MM.1S (cell line): ENCODE results near the gene RASA4B.

ENCODE experiments used
- DNase-seq: peaks from one replicate; pipeline ENCODE4 v3.0.0-alpha.2; 2015
- H2AFZ ChIP-seq: fragments of 300-600 bp; sonication (generic); 2 replicates; pipeline ENCODE4 v1.6.0; 2016; ENCODE audit warnings: antibody characterized with exemption, low read length
- H3F3A ChIP-seq: fragments of 300-600 bp; sonication (generic); 2 replicates; pipeline ENCODE4 v1.6.1; 2016; ENCODE audit warnings: mild to moderate bottlenecking, antibody characterized with exemption, low read length, moderate library complexity, mixed read lengths; ENCODE audit not compliant: insufficient read depth
- H3K27ac ChIP-seq: fragments of 300-600 bp; sonication (generic); 2 replicates; pipeline ENCODE4 v1.5.1; 2016; ENCODE audit warnings: mild to moderate bottlenecking, low read length
- H3K27me3 ChIP-seq: fragments of 300-600 bp; sonication (generic); replicated peaks from 2 replicates; pipeline ENCODE4 v1.6.0; 2016; ENCODE audit warnings: low read length; ENCODE audit not compliant: insufficient read depth
- H3K36me3 ChIP-seq: fragments of 300-600 bp; sonication (generic); replicated peaks from 2 replicates; pipeline ENCODE4 v1.6.1; 2016; ENCODE audit warnings: mild to moderate bottlenecking, low read length, mixed read lengths; ENCODE audit not compliant: insufficient read depth
- H3K4me1 ChIP-seq: fragments of 300-600 bp; sonication (generic); 2 replicates; pipeline ENCODE4 v1.6.1; 2016; ENCODE audit warnings: low read length, mixed read lengths
- H3K4me2 ChIP-seq: fragments of 300-600 bp; sonication (generic); 2 replicates; pipeline ENCODE4 v1.6.0; 2016; ENCODE audit warnings: low read depth, low read length
- H3K4me3 ChIP-seq: fragments of 300-600 bp; sonication (generic); 2 replicates; pipeline ENCODE4 v1.5.1; 2016; ENCODE audit warnings: low read length, mixed read lengths
- H3K79me2 ChIP-seq: fragments of 300-600 bp; sonication (generic); 2 replicates; pipeline ENCODE4 v1.6.1; 2016; ENCODE audit warnings: mixed run types, low read length, mixed read lengths
- H3K9ac ChIP-seq: fragments of 300-600 bp; sonication (generic); 2 replicates; pipeline ENCODE4 v1.6.1; 2016; ENCODE audit warnings: low read length, mixed read lengths
- H3K9me2 ChIP-seq: fragments of 300-600 bp; sonication (generic); replicated peaks from 2 replicates; pipeline ENCODE4 v1.6.1; 2016; ENCODE audit warnings: mild to moderate bottlenecking, low read length, mixed read lengths; ENCODE audit not compliant: insufficient read depth
- H3K9me3 ChIP-seq: fragments of 300-600 bp; sonication (generic); replicated peaks from 2 replicates; pipeline ENCODE4 v1.6.1; 2016; ENCODE audit warnings: mild to moderate bottlenecking, low read length, mixed read lengths; ENCODE audit not compliant: insufficient read depth
- H4K20me1 ChIP-seq: fragments of 300-600 bp; sonication (generic); 2 replicates; pipeline ENCODE4 v1.6.1; 2016; ENCODE audit warnings: mild to moderate bottlenecking, low read length, moderate library complexity, mixed read lengths; ENCODE audit not compliant: insufficient read depth
- EZH2 ChIP-seq: fragments of 300-600 bp; sonication (generic); optimal IDR thresholded peaks from 2 replicates; pipeline ENCODE3; 2017; ENCODE audit warnings: low read depth, mild to moderate bottlenecking, antibody characterized with exemption, low read length, mixed read lengths
- EZH2phosphoT487 ChIP-seq: fragments of 300-600 bp; sonication (generic); IDR thresholded peaks from 2 replicates; pipeline ENCODE4 v1.6.1; 2018; ENCODE audit warnings: antibody characterized with exemption, low read length
- TF ChIP-seq, protein P1 (sequence below): fragments of 300-600 bp; sonication (generic); IDR thresholded peaks from 2 replicates; pipeline ENCODE4 v1.5.1; 2016; ENCODE audit warnings: antibody characterized with exemption, low read length, mixed read lengths

Gene RASA4B

DNA sequence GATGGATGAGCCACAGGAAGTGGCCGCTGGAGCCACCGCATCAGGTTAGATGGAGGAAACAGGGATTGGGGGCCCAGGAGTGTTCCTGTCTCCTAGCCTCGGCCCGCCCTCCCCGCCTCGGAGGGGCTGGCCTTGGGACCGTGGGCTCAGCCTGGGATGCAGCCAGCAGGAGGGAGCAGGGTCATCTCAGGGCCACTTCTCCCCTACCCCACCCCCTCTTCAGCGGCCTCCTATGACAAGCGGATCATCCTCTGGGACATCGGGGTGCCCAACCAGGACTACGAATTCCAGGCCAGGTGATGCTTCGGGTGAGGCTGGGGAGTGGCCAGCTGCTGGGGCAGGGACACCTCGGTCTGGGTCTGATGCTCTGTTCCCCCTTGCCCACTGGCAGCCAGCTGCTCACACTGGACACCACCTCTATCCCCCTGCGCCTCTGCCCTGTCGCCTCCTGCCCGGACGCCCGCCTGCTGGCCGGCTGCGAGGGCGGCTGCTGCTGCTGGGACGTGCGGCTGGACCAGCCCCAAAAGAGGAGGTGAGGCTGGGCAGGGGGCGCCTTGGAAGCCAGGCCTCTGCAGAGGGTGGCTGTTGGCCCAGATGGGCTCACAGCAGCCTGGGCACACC lies 48.1 kb downstream of the RASA4B start:
- Histone ChIP-seq H3K4me2 (no peak overlapping the region), H4K20me1 (no peaks in the 10 kb centered on the region), H3K9ac (no peak overlapping the region), H3K4me1 (0 out of 2 replicates have a peak, but pooled peaks cover 5% of the 10 kb centered on the region), H3K4me3 (no peak overlapping the region), H3K36me3 (no peaks in the 10 kb centered on the region; the same call in 1 of the 2 replicates), H2AFZ (no peak overlapping the region), H3F3A (peaks cover 11% of the 10 kb centered on the region), H3K27ac (no peak overlapping the region), H3K27me3 (no peaks in the 10 kb centered on the region), H3K79me2 (peaks cover 70% of the 10 kb centered on the region), H3K9me2 (no peaks in the 10 kb centered on the region), H3K9me3 (no peaks in the 10 kb centered on the region)
- DNase-seq, result peak; percentile 4
- TF ChIP-seq EZH2phosphoT487 (no peak), EZH2 (no peak)
- TF ChIP-seq, protein P1, sequence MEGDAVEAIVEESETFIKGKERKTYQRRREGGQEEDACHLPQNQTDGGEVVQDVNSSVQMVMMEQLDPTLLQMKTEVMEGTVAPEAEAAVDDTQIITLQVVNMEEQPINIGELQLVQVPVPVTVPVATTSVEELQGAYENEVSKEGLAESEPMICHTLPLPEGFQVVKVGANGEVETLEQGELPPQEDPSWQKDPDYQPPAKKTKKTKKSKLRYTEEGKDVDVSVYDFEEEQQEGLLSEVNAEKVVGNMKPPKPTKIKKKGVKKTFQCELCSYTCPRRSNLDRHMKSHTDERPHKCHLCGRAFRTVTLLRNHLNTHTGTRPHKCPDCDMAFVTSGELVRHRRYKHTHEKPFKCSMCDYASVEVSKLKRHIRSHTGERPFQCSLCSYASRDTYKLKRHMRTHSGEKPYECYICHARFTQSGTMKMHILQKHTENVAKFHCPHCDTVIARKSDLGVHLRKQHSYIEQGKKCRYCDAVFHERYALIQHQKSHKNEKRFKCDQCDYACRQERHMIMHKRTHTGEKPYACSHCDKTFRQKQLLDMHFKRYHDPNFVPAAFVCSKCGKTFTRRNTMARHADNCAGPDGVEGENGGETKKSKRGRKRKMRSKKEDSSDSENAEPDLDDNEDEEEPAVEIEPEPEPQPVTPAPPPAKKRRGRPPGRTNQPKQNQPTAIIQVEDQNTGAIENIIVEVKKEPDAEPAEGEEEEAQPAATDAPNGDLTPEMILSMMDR, result no peak

DNA sequence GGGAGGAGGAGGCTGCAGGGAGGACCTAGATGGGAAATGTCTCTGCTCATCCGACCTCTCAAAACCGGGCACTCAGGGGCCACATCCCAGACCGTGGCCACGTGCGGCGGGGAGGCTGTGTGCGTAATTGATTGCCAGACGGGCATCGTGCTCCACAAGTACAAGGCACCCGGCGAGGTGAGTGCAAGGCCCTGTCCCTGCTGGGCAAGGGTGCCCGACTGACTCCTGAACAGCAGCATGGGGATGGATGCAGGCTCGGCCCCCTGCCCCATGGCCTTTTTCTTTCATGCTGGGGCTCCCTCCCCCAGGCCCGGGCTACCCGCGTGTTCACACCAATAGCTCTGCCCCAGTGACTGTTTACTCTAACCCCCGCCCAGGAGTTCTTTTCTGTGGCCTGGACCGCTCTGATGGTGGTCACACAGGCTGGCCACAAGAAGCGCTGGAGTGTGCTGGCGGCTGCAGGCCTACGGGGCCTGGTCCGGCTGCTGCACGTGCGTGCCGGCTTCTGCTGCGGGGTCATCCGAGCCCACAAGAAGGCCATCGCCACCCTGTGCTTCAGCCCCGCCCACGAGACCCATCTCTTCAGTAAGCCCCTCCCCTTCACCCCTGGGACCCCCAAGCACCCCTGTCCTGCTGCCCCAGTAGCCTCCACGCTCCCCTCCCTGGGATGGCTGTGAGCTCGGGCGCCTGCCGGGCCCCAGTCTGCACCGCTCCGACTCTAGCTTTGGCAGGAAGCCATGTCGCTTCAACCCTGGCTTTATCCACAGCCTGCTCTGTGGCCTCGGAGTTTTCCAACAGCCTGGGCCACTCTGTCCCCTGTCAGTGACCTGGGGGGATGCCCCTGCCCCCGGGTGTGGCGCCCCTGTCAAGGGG lies 48.9 kb downstream of the RASA4B start:
- Histone ChIP-seq H3K36me3 (no peaks in the 10 kb centered on the region; the same call in 1 of the 2 replicates), H3K9ac (no peak overlapping the region), H4K20me1 (no peaks in the 10 kb centered on the region), H3K4me3 (no peak overlapping the region), H3K27me3 (no peaks in the 10 kb centered on the region), H3K9me2 (no peaks in the 10 kb centered on the region), H2AFZ (no peak overlapping the region), H3K4me1 (peaks cover 6% of the 10 kb centered on the region; the same call in 1 of the 2 replicates), H3K4me2 (no peak overlapping the region), H3K79me2 (peaks cover 75% of the 10 kb centered on the region), H3K27ac (no peak overlapping the region), H3F3A (peaks cover 11% of the 10 kb centered on the region), H3K9me3 (no peaks in the 10 kb centered on the region)
- peak; percentile 2 for DNase-seq
- TF ChIP-seq EZH2phosphoT487, result no peak
- TF ChIP-seq, protein P1, result no peak
- no peak for TF ChIP-seq EZH2

DNA sequence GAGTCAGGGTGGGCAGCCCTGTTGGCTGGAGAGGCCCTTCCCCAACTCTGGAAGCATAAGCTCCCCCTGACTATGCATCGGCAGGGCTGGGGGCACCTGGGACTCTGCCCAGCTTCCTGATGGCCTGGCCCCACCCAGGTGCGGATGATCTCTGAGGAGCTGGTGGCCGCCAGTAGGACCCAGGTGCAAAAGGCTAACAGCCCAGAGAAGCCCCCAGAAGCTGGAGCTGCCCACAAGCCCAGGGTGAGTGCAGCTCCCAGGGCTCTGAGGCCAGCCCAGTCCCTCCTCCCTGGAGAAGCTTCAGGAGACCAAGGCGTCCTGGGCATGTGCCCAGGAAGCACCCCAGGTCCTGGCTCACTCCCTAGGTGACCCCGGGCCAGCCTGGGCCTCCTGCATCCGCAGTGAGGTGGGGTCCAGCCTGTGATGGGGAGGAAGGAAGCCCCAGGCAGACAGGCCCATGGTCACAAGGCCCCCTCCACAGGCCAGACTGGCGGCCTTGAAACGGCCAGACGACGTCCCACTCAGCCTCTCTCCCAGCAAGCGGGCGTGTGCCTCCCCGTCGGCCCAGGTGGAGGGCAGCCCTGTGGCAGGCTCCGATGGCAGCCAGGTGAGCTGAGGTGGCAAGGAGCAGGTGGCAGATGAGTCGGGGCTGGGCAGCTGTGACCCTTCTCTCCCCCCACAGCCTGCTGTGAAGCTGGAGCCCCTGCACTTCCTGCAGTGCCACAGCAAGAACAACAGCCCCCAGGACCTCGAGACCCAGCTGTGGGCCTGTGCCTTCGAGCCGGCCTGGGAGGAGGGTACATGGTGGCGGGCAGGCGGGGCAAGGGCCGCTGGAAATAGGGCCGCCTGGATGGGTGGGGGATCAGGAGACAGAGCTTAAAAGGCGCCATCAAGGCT lies 49.7 kb downstream of the RASA4B start:
- no peak overlapping the region for H3K27ac ChIP-seq
- no peak overlapping the region for H3K4me3 ChIP-seq
- TF ChIP-seq, protein P1, result no peak
- no peak for TF ChIP-seq EZH2phosphoT487
- no peak for TF ChIP-seq EZH2
- no peaks in the 10 kb centered on the region for H3K9me3 ChIP-seq
- no peaks in the 10 kb centered on the region for H3K27me3 ChIP-seq
- H3K9ac ChIP-seq, result no peak overlapping the region
- no peak overlapping the region for H3K4me2 ChIP-seq
- H3K9me2 ChIP-seq, result no peaks in the 10 kb centered on the region
- H3K36me3 ChIP-seq, result no peaks in the 10 kb centered on the region; the same call in 1 of the 2 replicates
- peaks cover 73% of the 10 kb centered on the region for H3K79me2 ChIP-seq
- no peak overlapping the region for H2AFZ ChIP-seq
- no peaks in the 10 kb centered on the region for H4K20me1 ChIP-seq
- H3F3A ChIP-seq, result peaks cover 11% of the 10 kb centered on the region
- DNase-seq, result no peak
- H3K4me1 ChIP-seq, result peaks cover 10% of the 10 kb centered on the region; the same call in 1 of the 2 replicates
